ENCODE data around the gene SOCS3. TPM values are rescaled to one million over a fixed set of nuclear protein-coding genes. Genes with fewer than 3 reads are reported as not detected.

SOCS3 gene
- total and polyA plus RNA-seq, 2 donors (not counting 1 experiment from before 2014, with no cell fraction given), result 52.6 to 185 TPM

- H2AFZ ChIP-seq (ENCODE audit: low read length), result no peak overlapping the region
- TF ChIP-seq EZH2 (IDR thresholded peaks at IDR 0.05; ENCODE audit: low read length, missing control alignments) (no peak), CTCF (conservative IDR thresholded peaks at IDR 0.05 in 1 of 2, IDR thresholded peaks at IDR 0.05 in 1 of 2; ENCODE audit: low read depth in 1 of 2, low read length in 2 of 2) (no peak)
- peak; percentile 64 to 73 for DNase-seq (ENCODE audit: low read depth in 2 of 2)
These were observed 5.8 kb upstream of the SOCS3 start for GRCh38 chr17:78365561-78366108.

GRCh38 chr17:78364436-78365281 is 4.8 kb upstream of the SOCS3 start:
- Histone ChIP-seq H3K4me3 (replicated peaks in 1 of 4; ENCODE audit: control extremely low read depth in 1 of 4, insufficient read depth in 1 of 4, low read depth in 3 of 4, low read length in 4 of 4) (no peak overlapping the region), H3K27me3 (ENCODE audit: control insufficient read depth, insufficient read depth, low read length) (no peaks in the 10 kb centered on the region), H2AFZ (ENCODE audit: low read length) (no peak overlapping the region), H3K79me2 (ENCODE audit: control insufficient read depth, insufficient read depth, low read length) (peaks cover 1% of the 10 kb centered on the region), H3K9me3 (ENCODE audit: control insufficient read depth, insufficient read depth, low read depth, low read length) (no peaks in the 10 kb centered on the region), H3K27ac (ENCODE audit: insufficient read depth, low read length) (no peak overlapping the region), H3K4me2 (ENCODE audit: extremely low read depth, insufficient read depth, low read length) (no peak overlapping the region), H3K4me1 (ENCODE audit: control insufficient read depth, extremely low read depth, insufficient read depth, low read length) (peaks cover 14% of the 10 kb centered on the region), H4K20me1 (ENCODE audit: control insufficient read depth, extremely low read depth, insufficient read depth, low read length) (no peaks in the 10 kb centered on the region), H3K9ac (ENCODE audit: insufficient read depth, low read length) (no peak overlapping the region), H3K36me3 (ENCODE audit: control insufficient read depth, insufficient read depth, low read length) (no peaks in the 10 kb centered on the region)
- no peak for DNase-seq (ENCODE audit: low read depth in 2 of 2)
- TF ChIP-seq EZH2 (IDR thresholded peaks at IDR 0.05; ENCODE audit: low read length, missing control alignments), result no peak
- TF ChIP-seq CTCF (conservative IDR thresholded peaks at IDR 0.05 in 1 of 2, IDR thresholded peaks at IDR 0.05 in 1 of 2; ENCODE audit: low read depth in 1 of 2, low read length in 2 of 2), result no peak

More at GRCh38 chr17:78365561-78366108, 5.8 kb upstream of the SOCS3 start:
- H3K27ac ChIP-seq (ENCODE audit: insufficient read depth, low read length), result peak overlapping the region; percentile 73
- H4K20me1 ChIP-seq (ENCODE audit: control insufficient read depth, extremely low read depth, insufficient read depth, low read length), result no peaks in the 10 kb centered on the region
- no peaks in the 10 kb centered on the region for H3K9me3 ChIP-seq (ENCODE audit: control insufficient read depth, insufficient read depth, low read depth, low read length)
- H3K27me3 ChIP-seq (ENCODE audit: control insufficient read depth, insufficient read depth, low read length), result no peaks in the 10 kb centered on the region
- no peaks in the 10 kb centered on the region for H3K79me2 ChIP-seq (ENCODE audit: control insufficient read depth, insufficient read depth, low read length)
- no peak overlapping the region for H3K4me2 ChIP-seq (ENCODE audit: extremely low read depth, insufficient read depth, low read length)
- H3K9ac ChIP-seq (ENCODE audit: insufficient read depth, low read length), result peak overlapping the region; percentile 23
- no peak overlapping the region for H3K4me3 ChIP-seq (replicated peaks in 1 of 4; ENCODE audit: control extremely low read depth in 1 of 4, insufficient read depth in 1 of 4, low read depth in 3 of 4, low read length in 4 of 4)
- H3K4me1 ChIP-seq (ENCODE audit: control insufficient read depth, extremely low read depth, insufficient read depth, low read length), result peaks cover 14% of the 10 kb centered on the region
- H3K36me3 ChIP-seq (ENCODE audit: control insufficient read depth, insufficient read depth, low read length), result no peaks in the 10 kb centered on the region

- Histone ChIP-seq H4K20me1 (ENCODE audit: control insufficient read depth, extremely low read depth, insufficient read depth, low read length) (no peaks in the 10 kb centered on the region), H3K4me3 (replicated peaks in 1 of 4; ENCODE audit: control extremely low read depth in 1 of 4, insufficient read depth in 1 of 4, low read depth in 3 of 4, low read length in 4 of 4) (no peak overlapping the region), H3K36me3 (ENCODE audit: control insufficient read depth, insufficient read depth, low read length) (peaks cover 9% of the 10 kb centered on the region), H3K4me1 (ENCODE audit: control insufficient read depth, extremely low read depth, insufficient read depth, low read length) (peaks cover 14% of the 10 kb centered on the region), H3K4me2 (ENCODE audit: extremely low read depth, insufficient read depth, low read length) (no peak overlapping the region), H2AFZ (ENCODE audit: low read length) (no peak overlapping the region), H3K27me3 (ENCODE audit: control insufficient read depth, insufficient read depth, low read length) (no peaks in the 10 kb centered on the region), H3K9ac (ENCODE audit: insufficient read depth, low read length) (no peak overlapping the region), H3K27ac (ENCODE audit: insufficient read depth, low read length) (no peak overlapping the region), H3K79me2 (ENCODE audit: control insufficient read depth, insufficient read depth, low read length) (peaks cover 21% of the 10 kb centered on the region), H3K9me3 (ENCODE audit: control insufficient read depth, insufficient read depth, low read depth, low read length) (no peaks in the 10 kb centered on the region)
- no peak for TF ChIP-seq CTCF (conservative IDR thresholded peaks at IDR 0.05 in 1 of 2, IDR thresholded peaks at IDR 0.05 in 1 of 2; ENCODE audit: low read depth in 1 of 2, low read length in 2 of 2)
- no peak for TF ChIP-seq EZH2 (IDR thresholded peaks at IDR 0.05; ENCODE audit: low read length, missing control alignments)
- no peak for DNase-seq (ENCODE audit: low read depth in 2 of 2)
These were observed 2.8 kb upstream of the SOCS3 start for GRCh38 chr17:78362671-78363070.

Measured in fibroblast of lung (primary cell).